Stimulated activated CD4-positive, alpha-beta T cell treated with anti-CD3 and anti-CD28 coated beads, Interleukin-12 subunit alpha, Interleukin-12 subunit beta, amount 100 ng/mL, for 48 hours (primary cell): ENCODE data around the gene RIC8B.
"Not testable (repeated sequence)": the region's sequence is repeated elsewhere in the genome, so short reads cannot be mapped to it uniquely, and the experiment has no call there.

ENCODE experiments used
- DNase-seq, 3 donors: peaks; one replicate each; pipeline ENCODE4 v3.0.0-alpha.2; 2020; ENCODE audit warnings: low read depth in 2 of 3, low spot score in 1 of 3

RIC8B gene

DNA sequence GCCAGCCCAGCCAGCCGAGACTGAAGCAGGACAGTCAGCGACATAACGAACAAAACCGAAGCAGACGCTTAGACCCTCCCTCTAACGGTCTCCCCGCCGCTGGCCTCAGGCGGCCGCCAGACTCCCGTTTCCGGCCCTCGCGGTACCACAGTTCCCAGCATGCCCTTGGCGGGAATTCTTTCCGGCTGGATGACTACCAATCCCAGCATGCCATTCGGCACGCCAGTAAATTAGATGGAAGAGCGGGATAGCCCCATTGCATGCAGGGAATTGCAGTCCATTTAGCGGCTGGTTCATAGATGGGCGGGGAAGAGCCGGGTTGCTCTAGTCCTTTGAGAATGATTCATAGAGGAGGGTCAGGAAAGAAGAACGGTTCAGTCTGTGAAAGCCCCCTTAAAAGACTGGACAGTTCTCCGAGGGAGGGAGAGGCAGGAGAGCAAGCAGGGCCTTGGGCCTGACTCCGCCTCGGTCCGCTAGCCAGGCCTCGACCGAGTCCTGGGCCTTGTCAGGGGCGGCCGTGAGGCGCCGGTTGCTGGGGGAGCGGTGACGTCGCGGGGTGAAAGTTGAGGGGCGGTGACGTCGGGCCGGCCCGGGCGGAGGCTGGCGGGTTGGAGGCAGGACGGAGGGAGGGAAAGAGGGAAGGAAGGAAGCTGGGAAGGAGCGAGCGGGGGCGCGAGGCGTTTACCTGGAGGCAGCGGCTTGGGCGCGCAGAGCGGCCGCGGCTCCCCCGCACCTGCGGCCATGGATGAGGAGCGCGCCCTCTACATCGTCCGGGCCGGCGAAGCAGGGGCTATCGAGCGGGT lies at the start of gene RIC8B:
RIC8B (plus strand) TSS at position 678 of the 803 bp plus-strand sequence; CDS start at position 742, 64 bp downstream.
- DNase-seq: peak; percentile 73 to 81 (median 79)

DNA sequence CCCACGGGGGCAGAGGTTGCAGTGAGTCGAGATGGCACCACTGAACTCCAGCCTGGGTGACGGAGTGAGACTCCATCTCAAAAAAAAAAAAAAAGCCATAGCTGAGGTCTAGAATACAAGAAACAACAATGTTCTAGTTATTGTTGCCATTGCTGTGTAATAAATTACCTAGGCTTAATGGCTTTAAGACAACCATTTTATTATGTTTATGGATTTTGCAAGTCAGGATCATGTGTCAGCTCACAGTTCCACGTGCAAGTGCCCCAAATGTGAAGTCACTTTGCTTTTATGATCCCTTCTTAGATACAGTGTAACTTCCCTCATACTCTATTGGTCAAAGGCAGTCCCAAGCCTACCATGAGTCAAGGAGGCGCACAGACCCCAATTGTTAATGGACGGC lies 49.5 kb upstream of the RIC8B start:
- no peak for DNase-seq

DNA sequence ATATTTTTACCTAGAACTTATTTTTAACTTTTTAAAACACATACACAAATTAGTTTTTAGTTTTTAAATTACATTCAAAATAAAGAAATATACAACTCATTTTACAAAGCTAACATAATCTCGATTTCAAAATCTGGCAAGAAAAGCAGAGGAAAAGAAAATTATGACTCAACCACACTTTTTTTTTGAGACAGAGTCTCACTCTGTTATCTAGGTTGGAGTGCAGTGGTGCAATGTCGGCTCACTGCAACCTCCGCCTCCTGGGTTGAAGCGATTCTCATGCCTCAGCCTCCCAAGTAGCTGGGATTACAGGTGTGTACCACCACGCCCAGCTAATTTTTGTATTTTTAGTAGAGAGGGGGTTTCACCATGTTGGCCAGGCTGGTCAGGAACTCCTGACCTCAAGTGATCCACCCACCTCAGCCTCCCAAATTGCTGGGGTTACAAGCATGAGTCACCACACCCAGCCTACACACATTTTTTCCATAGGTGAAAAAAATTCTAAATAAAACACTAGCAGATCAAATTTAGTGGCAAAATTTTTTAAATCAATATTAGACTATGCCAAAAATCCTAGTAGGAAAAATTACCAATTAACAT lies 47.8 kb upstream of the RIC8B start:
- not testable (repeated sequence) for DNase-seq

GRCh38 chr12:106729611-106730010 lies 44.9 kb upstream of the RIC8B start:
- no peak for DNase-seq

DNA sequence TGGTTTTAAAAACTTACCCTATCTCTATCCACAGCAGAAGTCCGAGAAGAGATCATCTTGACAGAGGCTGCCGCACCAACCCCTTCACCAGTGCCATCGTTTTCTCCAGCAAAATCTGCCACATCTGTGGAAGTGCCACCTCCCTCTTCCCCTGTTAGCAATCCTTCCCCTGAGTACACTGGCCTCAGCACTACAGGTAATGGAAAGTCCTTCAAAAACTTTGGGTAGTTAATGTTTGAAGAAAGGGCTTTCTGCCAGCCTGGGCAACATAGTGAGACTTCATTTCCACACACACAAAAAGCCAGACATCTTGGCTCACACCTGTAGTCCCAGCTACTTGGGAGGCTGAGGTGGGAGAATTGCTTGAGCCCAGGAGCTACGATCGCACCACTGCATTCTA lies 41.6 kb upstream of the RIC8B start:
- no peak for DNase-seq

DNA sequence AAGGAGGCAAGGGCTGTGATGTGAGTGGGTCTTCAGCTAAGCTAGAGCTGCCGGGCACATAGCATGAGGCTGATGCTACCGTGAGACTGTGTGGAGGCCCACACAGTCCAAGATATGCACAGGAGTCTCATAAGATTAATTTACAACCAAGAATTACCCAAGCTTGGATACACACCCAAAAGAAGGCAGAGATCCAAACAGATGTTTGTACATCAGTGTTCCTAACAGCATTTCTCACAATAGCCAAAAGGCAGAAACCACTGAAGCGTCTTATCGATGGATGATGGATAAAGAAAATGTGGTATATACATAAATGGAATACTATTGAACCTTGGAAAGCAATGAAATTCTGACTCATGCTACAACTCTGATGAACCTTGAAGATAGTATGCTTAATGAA lies 40.8 kb upstream of the RIC8B start:
- no peak for DNase-seq

DNA sequence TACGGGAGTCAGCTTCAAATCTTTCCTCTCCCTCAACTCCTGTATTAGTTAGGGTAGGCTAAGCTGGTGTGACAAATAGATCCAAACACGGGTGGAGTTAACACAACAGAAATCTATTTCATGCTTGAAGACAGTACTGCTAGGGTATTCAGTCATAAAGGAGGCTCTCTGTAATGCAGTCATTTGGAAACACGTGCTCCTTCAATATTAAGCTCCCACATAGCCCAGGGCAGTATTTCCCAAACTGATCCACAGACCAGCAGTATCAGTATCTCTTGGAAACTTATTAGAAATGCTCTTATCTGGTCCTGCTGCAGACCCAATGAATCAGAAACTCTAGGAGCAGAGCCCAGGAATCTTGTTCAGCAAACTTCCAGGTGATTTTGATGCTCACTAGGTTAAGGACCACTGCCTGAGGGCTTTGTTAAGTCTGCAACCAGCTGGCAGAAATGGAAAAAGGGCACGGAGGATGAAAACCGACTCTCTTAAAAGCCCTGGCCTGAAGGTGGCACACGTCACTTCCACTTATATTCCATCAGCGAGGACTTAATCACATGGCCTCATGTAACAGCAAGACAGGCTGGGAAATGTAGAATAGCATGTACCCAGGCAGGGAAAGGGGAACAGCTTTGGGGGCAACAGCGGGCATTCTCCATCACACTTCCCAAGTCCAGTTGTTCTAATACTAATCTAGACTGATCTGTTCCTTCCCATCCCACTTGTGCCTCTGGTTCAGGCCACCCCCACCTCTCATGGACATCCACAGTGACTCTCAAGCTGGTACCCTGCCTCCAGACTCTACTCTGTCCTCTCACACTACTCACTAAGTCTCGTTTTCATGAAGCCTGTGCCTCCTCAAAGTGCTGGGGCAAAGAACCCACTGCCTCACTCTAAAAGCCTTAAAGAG lies 38.2 kb upstream of the RIC8B start:
- DNase-seq: no peak

- DNase-seq: no peak
Measured at GRCh38 chr12:106739318-106739717, 35.2 kb upstream of the RIC8B start.

GRCh38 chr12:106739815-106740530 lies 34.5 kb upstream of the RIC8B start:
- DNase-seq: no peak

DNA sequence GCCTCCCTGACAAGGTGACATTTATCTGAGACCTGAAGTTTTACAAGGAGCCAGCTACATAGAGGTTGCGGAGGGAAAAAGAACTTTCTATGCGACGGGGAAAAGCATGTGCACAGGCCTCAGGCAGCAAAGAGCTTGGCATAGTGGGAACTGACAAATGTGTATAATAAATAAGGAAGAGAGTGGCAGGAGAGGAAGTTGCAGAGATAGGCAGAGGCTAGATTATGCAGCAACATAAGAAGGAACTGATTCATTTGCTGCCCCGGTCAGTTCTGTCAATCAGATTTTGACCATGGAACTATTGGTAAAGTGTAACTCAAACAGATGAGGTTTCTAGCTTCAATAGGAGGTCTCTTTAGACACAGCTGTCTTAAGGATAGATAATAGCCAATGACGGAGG lies 33.7 kb upstream of the RIC8B start:
- no peak for DNase-seq

- DNase-seq: no peak
Measured at GRCh38 chr12:106741247-106741646, 33.2 kb upstream of the RIC8B start.

GRCh38 chr12:106743270-106743988 lies 31.1 kb upstream of the RIC8B start:
- no peak for DNase-seq

DNA sequence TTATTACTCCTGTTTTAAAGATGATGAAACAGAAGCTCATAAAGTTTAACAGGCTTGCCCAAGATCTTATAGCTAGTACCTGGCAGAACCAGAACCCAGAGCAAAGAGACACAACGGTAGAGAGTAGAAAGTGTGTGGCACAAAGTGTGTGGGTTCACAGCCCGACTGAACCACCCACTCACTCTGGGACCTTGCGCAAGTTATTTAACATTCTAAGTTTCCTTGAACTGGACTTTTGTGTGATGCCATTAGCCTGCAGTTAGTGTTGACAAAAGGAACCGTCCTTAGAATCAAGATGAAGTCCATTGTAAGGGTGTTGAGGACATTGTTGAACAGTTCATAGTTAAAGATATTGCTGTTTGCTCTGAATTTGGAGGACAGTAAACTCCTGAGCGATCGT lies 29.9 kb upstream of the RIC8B start:
- DNase-seq: no peak

DNA sequence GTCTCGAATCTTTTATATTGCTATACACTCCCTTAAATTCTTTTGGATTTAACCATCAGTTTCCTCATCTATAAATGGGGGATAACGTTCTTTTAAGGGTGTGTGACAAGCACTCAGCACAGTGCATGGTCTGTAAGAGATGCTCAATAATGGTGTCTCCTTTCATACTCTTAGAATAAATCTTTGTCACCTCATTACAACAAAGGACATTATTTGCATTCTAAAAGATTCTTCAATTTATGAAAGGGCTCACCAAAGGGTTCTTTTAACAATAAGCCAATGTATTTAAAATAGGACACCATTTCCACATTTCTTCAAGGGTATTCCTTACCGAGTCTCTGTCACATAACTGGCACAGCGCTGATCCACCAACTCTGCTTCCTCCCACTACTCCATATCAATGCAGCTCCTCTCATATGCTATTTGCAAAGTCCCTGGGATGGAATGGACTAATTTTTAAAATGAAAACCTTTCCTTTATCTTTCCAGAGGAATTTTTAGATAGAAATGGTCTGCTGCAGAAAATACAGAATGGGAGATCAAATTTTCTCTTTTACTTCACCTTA lies 29.2 kb upstream of the RIC8B start:
- no peak for DNase-seq

DNA sequence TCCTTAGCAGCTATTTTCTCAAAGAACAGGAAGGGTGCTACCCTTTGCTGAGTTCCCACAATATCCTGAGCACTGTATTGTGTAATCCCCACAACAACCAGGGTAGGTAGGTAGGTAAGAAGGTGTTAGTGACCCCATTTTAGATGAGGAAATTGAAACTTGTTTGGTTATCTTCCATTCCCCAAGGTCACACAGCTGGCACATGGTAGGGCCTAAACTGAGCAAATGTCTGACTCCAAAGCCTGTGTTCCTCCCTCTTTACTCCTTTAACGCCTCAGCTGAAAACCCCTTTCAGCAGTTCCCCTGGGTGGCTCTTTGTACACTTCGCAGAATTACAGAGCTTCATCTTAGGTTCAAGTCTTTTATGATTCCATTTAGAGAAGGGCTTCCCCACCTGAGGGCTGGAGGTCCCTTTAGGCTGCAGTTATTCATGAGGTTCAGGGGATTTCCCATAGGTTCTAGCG lies 26.5 kb upstream of the RIC8B start:
- no peak for DNase-seq

DNA sequence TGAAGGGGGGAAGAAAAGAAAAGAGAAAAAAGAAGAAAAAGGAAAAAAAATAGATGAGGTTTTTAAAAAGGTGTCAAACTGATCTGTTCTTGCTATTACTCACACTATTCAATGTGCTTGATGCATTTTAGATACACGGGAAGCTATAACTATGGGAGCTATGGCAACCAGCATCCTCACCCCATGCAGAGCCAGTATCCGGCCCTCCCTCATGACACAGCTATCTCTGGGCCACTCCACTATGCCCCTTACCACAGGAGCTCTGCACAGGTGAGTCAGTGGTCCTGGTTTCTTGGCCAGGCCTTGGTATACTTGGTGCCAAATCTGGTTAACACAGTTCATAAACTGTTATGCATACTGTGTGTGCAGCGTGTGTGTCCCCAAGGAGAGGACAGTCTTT lies 24.0 kb upstream of the RIC8B start:
- DNase-seq: no peak

- peak in 1 of 3 donors; percentile 44 for DNase-seq
Measured at GRCh38 chr12:106753526-106753925, 21.0 kb upstream of the RIC8B start.

DNA sequence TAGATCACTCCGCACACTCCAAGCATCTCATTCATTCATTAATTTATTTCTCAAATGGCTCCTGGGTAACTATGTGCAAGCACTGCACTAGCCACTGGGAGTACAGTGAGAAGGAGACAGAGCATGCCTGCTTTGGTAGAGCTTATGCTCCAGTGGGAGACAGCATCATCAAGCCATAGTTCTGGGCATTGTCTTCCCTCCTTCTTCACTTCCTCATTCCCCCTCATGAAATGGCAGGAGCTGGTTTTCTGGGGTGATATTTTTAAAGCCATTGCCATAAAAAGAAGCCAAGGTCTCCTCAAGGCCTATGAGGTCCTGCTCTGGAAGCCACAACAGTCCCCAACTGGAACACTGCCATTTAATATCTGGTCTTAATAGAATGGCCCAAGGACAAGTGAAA lies 20.2 kb upstream of the RIC8B start:
- no peak for DNase-seq

- DNase-seq: no peak
Measured at GRCh38 chr12:106757623-106758348, 16.7 kb upstream of the RIC8B start.
